MV-4-11 (cell line): ENCODE measurements around the gene GCSH.

Source experiments
- DNase-seq: peaks from one replicate; lab custom pipeline; 2025; lab: John Stamatoyannopoulos, UW

The GCSH gene

GRCh38 chr16:81041696-81042095 lies 54.5 kb downstream of the GCSH start:
- no peak for DNase-seq

DNA sequence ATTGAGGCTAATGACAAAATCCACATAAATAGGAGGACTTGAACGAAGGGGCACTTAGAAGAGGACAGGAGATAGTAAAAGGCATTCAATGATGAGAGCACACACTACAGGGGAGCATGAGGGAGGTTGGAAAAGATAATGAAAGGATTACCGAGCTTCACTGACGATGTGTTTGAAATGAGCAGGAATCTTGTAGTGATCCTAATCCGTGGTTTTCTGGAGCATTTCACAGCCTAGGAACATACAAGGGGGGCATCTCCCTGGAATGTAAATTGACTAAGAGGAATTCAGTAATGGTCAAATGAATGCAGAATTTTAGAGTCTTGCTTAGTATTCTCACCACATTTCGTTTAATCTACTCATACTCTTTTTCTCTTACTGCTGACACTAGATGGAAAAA lies 55.4 kb downstream of the GCSH start:
- no peak for DNase-seq

DNA sequence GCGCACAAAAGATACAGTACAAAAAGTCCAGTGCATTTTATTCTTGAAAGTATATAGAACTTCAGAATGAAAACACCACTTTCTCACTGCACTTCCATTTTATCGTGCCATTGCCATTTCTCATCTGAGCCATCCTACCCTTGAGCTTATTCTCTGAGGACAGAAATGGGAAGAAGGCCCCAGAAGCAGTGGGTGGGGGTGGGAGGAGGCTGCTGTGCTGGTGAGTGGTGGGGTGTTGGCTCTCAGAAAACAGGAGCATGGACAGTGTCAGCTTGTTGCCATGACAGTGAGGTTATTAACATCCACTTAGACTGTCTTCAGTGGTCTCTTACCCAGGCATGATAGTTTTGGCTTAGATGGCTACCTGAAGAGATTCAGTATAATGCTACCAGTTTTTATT lies 56.1 kb downstream of the GCSH start:
- DNase-seq: no peak

- no peak for DNase-seq
These were observed 59.3 kb downstream of the GCSH start for GRCh38 chr16:81036751-81037350.

DNA sequence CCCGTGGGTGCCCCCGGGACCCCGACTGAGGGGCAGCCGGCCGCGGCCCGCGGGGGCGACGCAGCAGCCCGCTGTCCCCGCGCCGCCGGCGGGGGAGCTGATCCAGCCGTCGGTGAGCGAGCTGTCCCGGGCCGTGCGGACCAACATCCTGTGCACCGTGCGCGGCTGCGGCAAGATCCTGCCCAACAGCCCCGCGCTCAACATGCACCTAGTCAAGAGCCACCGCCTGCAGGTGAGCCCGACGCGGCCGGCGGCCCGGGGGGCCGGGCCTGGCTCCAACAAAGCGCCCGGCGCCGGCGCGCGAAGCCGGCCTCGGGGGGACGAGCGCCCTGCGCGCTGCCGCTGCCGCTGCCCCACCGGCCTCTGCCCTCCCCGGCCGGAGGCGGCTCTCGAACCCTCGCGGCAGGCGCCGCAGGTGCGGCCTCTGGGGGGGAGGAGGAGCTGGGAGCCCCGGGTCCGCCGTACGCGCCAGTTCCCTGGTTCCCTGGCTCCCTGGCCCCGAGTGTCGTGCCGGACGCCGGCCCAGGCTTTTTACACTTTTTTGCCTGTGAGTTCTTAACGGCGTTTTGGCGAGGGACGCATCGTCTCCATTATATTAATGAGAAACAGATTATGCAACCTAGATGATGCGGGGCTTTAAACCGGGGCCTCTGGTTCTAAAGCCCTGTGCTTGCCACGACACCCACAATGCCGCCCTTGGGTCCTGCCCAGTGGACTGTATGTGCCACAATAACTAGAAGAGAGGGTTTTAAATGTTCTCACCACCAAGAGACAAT lies 60.0 kb downstream of the GCSH start:
- no peak for DNase-seq

DNA sequence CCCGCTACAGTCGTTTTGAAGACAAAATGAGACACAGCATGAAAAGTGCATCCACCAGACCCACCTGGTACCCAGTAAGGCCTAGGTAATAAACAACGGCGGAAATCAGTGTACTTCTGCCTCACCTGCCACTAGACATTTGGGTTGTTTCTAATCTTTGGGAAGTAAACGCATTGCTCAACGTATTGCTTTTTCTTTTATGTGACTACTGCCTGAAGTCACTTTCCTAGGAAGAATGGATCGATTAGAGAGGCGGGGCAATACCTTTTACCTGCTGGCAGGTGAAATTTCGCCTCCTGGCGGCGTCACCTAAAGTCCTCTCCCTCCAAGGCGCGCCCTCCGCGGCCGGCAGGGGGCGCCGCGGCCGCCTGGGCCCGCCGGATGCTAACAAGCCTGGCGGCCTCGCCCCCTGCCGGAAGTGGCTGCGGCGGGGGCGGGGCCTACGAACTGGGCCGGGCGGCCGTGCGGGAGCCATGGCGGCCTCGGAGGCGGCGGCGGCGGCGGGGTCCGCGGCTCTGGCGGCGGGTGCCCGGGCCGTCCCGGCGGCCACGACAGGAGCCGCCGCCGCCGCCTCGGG lies 60.7 kb downstream of the GCSH start, which contains the start of gene ATMIN:
Gene ATMIN (plus strand): TSS at position 445 of the 577 bp plus-strand sequence. CDS start 29 bp downstream, at position 474.
- DNase-seq: peak; percentile 68
